HG03139 (cell line): ENCODE data around the gene ZNF780B.

Experiments used
- ATAC-seq: cut with Tn5 transposase; IDR thresholded peaks from one replicate; pipeline ENCODE4 v1.9.1; 2021; ENCODE audit not compliant: unreplicated experiment

ZNF780B gene

GRCh38 chr19:39983695-39984300 is 72.2 kb downstream of the ZNF780B start:
- no peak for ATAC-seq

- ATAC-seq, result no peak
These were observed 73.1 kb downstream of the ZNF780B start for GRCh38 chr19:39982883-39983282.
